H9 (cell line): Measurements from ENCODE around the gene TPSB2. TPM values are rescaled to one million over a fixed set of nuclear protein-coding genes. Genes with fewer than 3 reads are reported as not detected.

Experiments used
- DNase-seq: peaks from one replicate; pipeline ENCODE4 v3.0.0-alpha.2; 2017
- H2AFZ ChIP-seq: one replicate; pipeline ENCODE4 v1.6.1; 2013; ENCODE audit warnings: mild to moderate bottlenecking, low read length, control low read depth, moderate library complexity
- H2AK5ac ChIP-seq: 2 replicates; pipeline ENCODE4 v1.6.1; 2013; ENCODE audit warnings: low read length, control low read depth, mixed read lengths; ENCODE audit not compliant: insufficient read length
- H2BK120ac ChIP-seq: one replicate; pipeline ENCODE4 v1.6.1; 2013; ENCODE audit warnings: low read depth, mild to moderate bottlenecking, low read length, control low read depth, inconsistent platforms; ENCODE audit not compliant: poor library complexity, severe bottlenecking
- H2BK12ac ChIP-seq: 2 replicates; pipeline ENCODE4 v1.6.1; 2013; ENCODE audit warnings: low read length, control low read depth, mixed read lengths, low read depth; ENCODE audit not compliant: insufficient read length
- H2BK15ac ChIP-seq: 2 replicates; pipeline ENCODE4 v1.6.1; 2013; ENCODE audit warnings: low read depth, low read length, control low read depth
- H2BK20ac ChIP-seq: one replicate; pipeline ENCODE4 v1.6.1; 2013; ENCODE audit warnings: low read depth, mild to moderate bottlenecking, low read length, control low read depth, inconsistent platforms; ENCODE audit not compliant: poor library complexity, severe bottlenecking
- H2BK5ac ChIP-seq: 2 replicates; pipeline ENCODE4 v1.6.1; 2013; ENCODE audit warnings: low read length, control low read depth, mixed read lengths; ENCODE audit not compliant: insufficient read length
- H3K14ac ChIP-seq: 2 replicates; pipeline ENCODE4 v1.6.1; 2013; ENCODE audit warnings: low read length, control low read depth; ENCODE audit not compliant: insufficient read depth
- H3K18ac ChIP-seq: 2 replicates; pipeline ENCODE4 v1.6.1; 2013; ENCODE audit warnings: low read depth, mild to moderate bottlenecking, mixed read lengths, low read length, control low read depth; ENCODE audit not compliant: insufficient read length
- H3K23ac ChIP-seq: 2 replicates; pipeline ENCODE4 v1.6.1; 2013; ENCODE audit warnings: low read length, control low read depth, mixed read lengths, low read depth; ENCODE audit not compliant: insufficient read length
- H3K23me2 ChIP-seq: 2 replicates; pipeline ENCODE4 v1.6.1; 2013; ENCODE audit warnings: low read depth, mild to moderate bottlenecking, mixed read lengths, low read length, control low read depth; ENCODE audit not compliant: insufficient read length, poor library complexity, severe bottlenecking
- H3K27ac ChIP-seq: 2 replicates; pipeline ENCODE4 v1.5.1; 2013; ENCODE audit warnings: low read length, control low read depth, mixed read lengths, low read depth; ENCODE audit not compliant: insufficient read length
- H3K27me3 ChIP-seq: 2 replicates; pipeline ENCODE4 v1.6.1; 2013; ENCODE audit warnings: low read length, control low read depth, inconsistent platforms; ENCODE audit not compliant: insufficient read depth
- H3K4ac ChIP-seq: 2 replicates; pipeline ENCODE4 v1.6.1; 2013; ENCODE audit warnings: low read depth, mild to moderate bottlenecking, control low read depth, inconsistent platforms, low read length, moderate library complexity
- H3K4me1 ChIP-seq: 2 replicates; pipeline ENCODE4 v1.6.1; 2013; ENCODE audit warnings: low read length, control low read depth, inconsistent platforms; ENCODE audit not compliant: insufficient read depth
- H3K4me2 ChIP-seq: 2 replicates; pipeline ENCODE4 v1.6.1; 2013; ENCODE audit warnings: low read length, control low read depth, mixed read lengths; ENCODE audit not compliant: insufficient read length, insufficient read depth
- H3K56ac ChIP-seq: 2 replicates; pipeline ENCODE4 v1.6.1; 2013; ENCODE audit warnings: low read depth, mild to moderate bottlenecking, mixed read lengths, low read length, control low read depth; ENCODE audit not compliant: insufficient read length
- H3K79me1 ChIP-seq: 2 replicates; pipeline ENCODE4 v1.6.1; 2013; ENCODE audit warnings: low read depth, mild to moderate bottlenecking, moderate library complexity, low read length, control low read depth, inconsistent platforms; ENCODE audit not compliant: insufficient read depth, poor library complexity, severe bottlenecking
- H3K79me2 ChIP-seq: 2 replicates; pipeline ENCODE4 v1.6.1; 2013; ENCODE audit warnings: low read length, control low read depth, inconsistent platforms; ENCODE audit not compliant: insufficient read depth
- H3K9ac ChIP-seq: 2 replicates; pipeline ENCODE4 v1.6.1; 2013; ENCODE audit warnings: low read length, control low read depth, mixed read lengths; ENCODE audit not compliant: insufficient read length; ENCODE audit errors: extremely low read depth
- H3K9me3 ChIP-seq: one replicate; pipeline ENCODE4 v1.6.1; 2013; ENCODE audit warnings: low read depth, low read length, inconsistent platforms; ENCODE audit not compliant: control insufficient read depth
- H3T11ph ChIP-seq: one replicate; pipeline ENCODE4 v1.6.1; 2013; ENCODE audit warnings: mild to moderate bottlenecking, low read length, control low read depth, inconsistent platforms
- H4K20me1 ChIP-seq: one replicate; pipeline ENCODE4 v1.6.1; 2013; ENCODE audit not compliant: control insufficient read depth, insufficient read length, insufficient read depth
- H4K5ac ChIP-seq: 2 replicates; pipeline ENCODE4 v1.6.1; 2013; ENCODE audit warnings: low read depth, mild to moderate bottlenecking, mixed read lengths, low read length, control low read depth; ENCODE audit not compliant: insufficient read length
- H4K8ac ChIP-seq: replicated peaks from 2 replicates; pipeline ENCODE4 v1.6.1; 2013; ENCODE audit warnings: low read length, control low read depth, mixed read lengths, low read depth; ENCODE audit not compliant: insufficient read length
- H4K91ac ChIP-seq: 2 replicates; pipeline ENCODE4 v1.6.1; 2013; ENCODE audit warnings: low read depth, mild to moderate bottlenecking, moderate library complexity, mixed read lengths, low read length, control low read depth; ENCODE audit not compliant: insufficient read length
- H3K27ac Mint-ChIP-seq, 3 experiments: 2 replicates in 2 of 3; 3 replicates in 1 of 3; pipeline ENCODE4 v1.8.0; 2020 to 2021; ENCODE audit warnings: mixed read lengths in 3 of 3, mild to moderate bottlenecking in 1 of 3, moderate library complexity in 1 of 3
- H3K27me3 Mint-ChIP-seq: 2 replicates; pipeline ENCODE4 v1.8.0; 2021; ENCODE audit warnings: low read depth, mild to moderate bottlenecking, moderate library complexity, mixed read lengths
- H3K36me3 Mint-ChIP-seq, 3 experiments: 2 replicates in 2 of 3; 3 replicates in 1 of 3; pipeline ENCODE4 v1.8.0; 2020 to 2021; ENCODE audit warnings: low read depth in 3 of 3, mixed read lengths in 3 of 3; ENCODE audit not compliant: insufficient read depth in 1 of 3
- H3K4me1 Mint-ChIP-seq, 2 experiments: 2 replicates each; pipeline ENCODE4 v1.8.0; 2020; ENCODE audit warnings: mixed read lengths in 2 of 2
- H3K4me3 Mint-ChIP-seq, 2 experiments: 2 replicates in 1 of 2; 3 replicates in 1 of 2; pipeline ENCODE4 v1.8.0; 2020 to 2021; ENCODE audit warnings: mild to moderate bottlenecking in 2 of 2, mixed read lengths in 2 of 2, moderate library complexity in 1 of 2
- H3K9me3 Mint-ChIP-seq, 2 experiments: 2 replicates in 1 of 2; 3 replicates in 1 of 2; pipeline ENCODE4 v1.8.0; 2020; ENCODE audit warnings: mild to moderate bottlenecking in 2 of 2, mixed read lengths in 2 of 2, moderate library complexity in 1 of 2
- CTCF ChIP-seq: fragments of 200-600 bp; sonication (generic); conservative IDR thresholded peaks from 3 replicates; pipeline ENCODE4 v1.8.0; 2021; ENCODE audit warnings: antibody characterized with exemption, mild to moderate bottlenecking
- WGBS: extraction: QIAGEN DNeasy Blood & Tissue Kit; methylation state at CpG from one replicate; pipeline ENCODE4 v1.1.7; 2013; ENCODE audit warnings: missing lambda C conversion rate, low lambda C conversion rate, mixed read lengths; ENCODE audit not compliant: insufficient read length; ENCODE audit errors: extremely low coverage; 5-methylcytosine and 5-hydroxymethylcytosine counted together
- total RNA-seq: library from RNA; stranded (reverse); gene quantifications from 2 replicates; pipeline ENCODE4 v1.2.1, GENCODE V29; 2021

The TPSB2 gene
- total RNA-seq, 1 experiment from 2014 or later: not detected

DNA sequence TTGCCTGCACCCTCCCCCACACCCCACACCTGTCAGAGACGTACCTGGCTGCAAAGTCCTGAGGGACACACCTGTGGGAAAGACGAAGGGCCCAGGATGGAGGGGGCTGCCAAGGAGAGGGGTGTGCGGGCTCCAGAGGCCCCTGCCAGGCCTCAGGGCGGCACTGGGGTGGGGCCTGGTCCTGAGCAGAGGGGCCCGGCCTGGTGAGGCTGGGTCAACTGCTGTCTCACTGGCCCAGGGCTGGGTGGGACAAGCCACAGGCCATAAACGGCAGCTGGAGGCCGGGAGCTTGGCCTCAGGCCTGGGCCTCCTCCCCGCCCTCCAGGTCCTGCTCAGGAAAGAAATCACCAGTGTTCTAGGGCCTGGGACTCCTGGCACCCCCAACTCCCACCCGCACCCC lies 5.4 kb downstream of the TPSB2 start:
- Histone ChIP-seq H2BK20ac (no peak overlapping the region), H4K20me1 (no peaks in the 10 kb centered on the region), H3K9me3 (no peaks in the 10 kb centered on the region), H3K4ac (no peak overlapping the region), H3K9ac (no peak overlapping the region), H3K27ac (no peak overlapping the region), H3K23ac (no peak overlapping the region), H4K8ac (no peak overlapping the region), H3K27me3 (no peaks in the 10 kb centered on the region), H4K5ac (no peak overlapping the region), H3K56ac (no peak overlapping the region), H3K14ac (no peak overlapping the region), H3K4me2 (no peak overlapping the region), H3K79me1 (no peaks in the 10 kb centered on the region), H3T11ph (no peak overlapping the region), H3K18ac (no peak overlapping the region), H2AFZ (no peak overlapping the region), H2BK12ac (no peak overlapping the region), H3K79me2 (no peaks in the 10 kb centered on the region), H2AK5ac (no peak overlapping the region), H3K23me2 (no peaks in the 10 kb centered on the region), H2BK15ac (no peak overlapping the region), H4K91ac (no peak overlapping the region), H2BK120ac (no peak overlapping the region), H2BK5ac (no peak overlapping the region), H3K4me1 (no peaks in the 10 kb centered on the region)
- Mint-ChIP-seq H3K4me1 (peaks cover 0 to 2% of the 10 kb centered on the region in 2 experiments; a peak in 1 of 4 replicates), H3K27ac (no peak overlapping the region), H3K9me3 (peaks cover 0 to 3% of the 10 kb centered on the region in 2 experiments; a peak in 1 of 5 replicates), H3K4me3 (no peak overlapping the region), H3K27me3 (peaks cover 12% of the 10 kb centered on the region), H3K36me3 (peaks cover 5 to 9% (median 9%) of the 10 kb centered on the region in 3 experiments; a peak in 5 of 7 replicates)
- no peak for DNase-seq
- no peak for TF ChIP-seq CTCF
- WGBS: no CpG with 5 or more reads among the region's 9 CpGs
